Stimulated activated naive CD8-positive, alpha-beta T cell treated with anti-CD3 and anti-CD28 coated beads, Interleukin-15, Interleukin-2, amounts not matched to agents 100 U/mL and 50 U/mL, for 24 hours (primary cell): ENCODE measurements around the gene RNH1.
A peak's percentile ranks its signal among the peaks of the same experiment; 100 is the strongest.

Experiments
- ATAC-seq: fragments of 150-1000 bp; cut with Tn5 transposase; one replicate; pipeline ENCODE4 v1.10.0; 2021
- DNase-seq: peaks from one replicate; pipeline ENCODE4 v3.0.0; 2021

The RNH1 gene

GRCh38 chr11:499201-500076 is 7.6 kb downstream of the RNH1 start:
- ATAC-seq, result no peak

DNA sequence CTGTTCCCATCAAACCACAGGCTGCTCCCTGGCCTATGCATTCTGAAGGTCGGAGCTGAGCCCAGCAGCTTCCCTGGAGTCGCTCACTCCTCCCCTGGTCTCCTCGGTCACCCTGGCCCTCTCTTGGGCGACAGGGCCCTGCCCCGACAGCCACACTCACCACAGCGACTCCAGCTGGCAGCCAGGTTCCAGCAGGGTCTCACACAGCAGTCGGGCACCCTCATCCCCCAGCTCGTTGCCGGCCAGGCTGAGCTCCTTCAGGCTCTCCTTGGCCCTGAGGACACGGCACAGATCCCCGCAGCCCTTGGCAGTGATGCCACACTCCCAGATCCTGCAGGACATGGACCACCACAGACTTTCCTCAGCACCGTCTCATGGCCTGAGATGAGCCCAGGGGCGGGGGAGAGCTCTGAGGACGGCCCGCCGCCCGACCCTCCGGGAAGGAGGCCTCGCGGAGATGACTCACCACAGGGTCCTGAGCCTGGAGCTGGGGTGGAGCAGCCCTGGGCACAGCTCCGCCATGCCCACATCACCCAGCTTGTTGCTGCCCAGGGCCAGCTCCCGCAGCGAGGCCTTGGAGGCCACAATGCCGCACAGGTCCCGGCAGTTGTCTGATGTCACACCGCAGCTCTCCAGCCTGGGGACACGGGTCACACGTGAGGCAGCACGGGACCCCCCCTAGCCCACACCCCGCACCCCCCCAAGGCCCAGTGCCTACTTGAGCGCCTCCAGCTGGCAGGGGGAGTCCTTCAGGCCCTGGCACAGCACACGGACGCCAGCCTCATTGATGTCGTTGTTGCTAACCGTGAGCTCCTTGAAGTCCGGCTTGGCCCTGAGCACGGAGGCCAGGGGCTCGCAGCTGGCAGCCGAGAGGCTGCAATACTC is 8.5 kb downstream of the RNH1 start:
- ATAC-seq, result no peak

More at GRCh38 chr11:499201-500076, 7.6 kb downstream of the RNH1 start:
- no peak for DNase-seq

DNA sequence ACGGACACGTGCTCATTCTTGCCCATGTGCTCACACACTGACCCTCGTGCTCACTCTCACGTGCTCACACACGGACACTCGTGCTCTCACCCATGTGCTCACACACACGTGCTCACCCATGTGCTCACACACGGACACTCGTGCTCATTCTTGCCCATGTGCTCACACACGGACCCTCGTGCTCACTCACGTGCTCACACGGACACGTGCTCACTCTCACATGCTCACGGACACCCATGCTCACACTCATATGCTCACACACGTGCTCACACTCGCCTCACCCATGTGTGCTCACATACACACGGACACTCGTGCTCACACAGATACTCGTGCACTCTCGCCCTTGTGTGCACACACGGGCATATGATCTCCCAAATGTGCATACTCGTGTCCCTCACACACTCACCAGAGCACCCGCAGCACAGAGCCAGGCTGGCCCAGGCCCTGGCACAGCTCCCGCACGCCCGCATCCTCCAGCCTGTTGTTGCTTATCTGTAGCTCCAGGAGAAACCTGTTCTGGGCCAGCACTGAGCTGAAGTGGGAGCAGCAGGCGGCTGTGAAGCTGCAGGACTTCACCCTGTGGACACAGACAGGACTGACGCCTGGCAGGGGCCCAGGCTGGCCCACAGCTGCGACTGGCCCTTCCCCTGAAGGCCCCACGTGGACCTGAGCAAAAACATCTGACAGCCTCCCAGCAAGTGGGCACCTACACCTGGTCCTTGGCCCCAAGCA is 9.3 kb downstream of the RNH1 start:
- no peak for DNase-seq
- ATAC-seq, result no peak

More for the DNA sequence above, 8.5 kb downstream of the RNH1 start:
- no peak for DNase-seq

GRCh38 chr11:496834-497564 is 10.0 kb downstream of the RNH1 start:
- no peak for DNase-seq
- ATAC-seq, result no peak

DNA sequence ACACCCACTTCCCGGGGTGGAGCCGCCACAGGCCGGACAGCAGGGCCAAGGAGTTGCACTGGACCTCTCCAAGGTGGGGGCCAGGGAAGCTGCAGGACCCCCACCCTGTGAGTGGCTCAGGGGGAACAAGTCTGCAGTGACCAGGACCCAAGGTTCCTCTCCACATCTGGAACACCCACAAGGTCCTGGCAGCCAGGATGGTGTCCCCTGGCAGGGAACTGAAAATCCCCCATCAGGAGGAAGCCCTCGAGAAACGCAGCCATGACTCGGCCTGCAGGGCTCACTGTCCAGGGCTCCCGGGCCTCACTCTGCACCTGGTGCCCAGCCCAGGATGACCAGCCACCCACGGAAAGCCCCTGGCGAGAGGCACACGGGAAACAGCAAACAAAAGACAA is 11.5 kb downstream of the RNH1 start:
- DNase-seq (no peak), ATAC-seq (no peak)

DNA sequence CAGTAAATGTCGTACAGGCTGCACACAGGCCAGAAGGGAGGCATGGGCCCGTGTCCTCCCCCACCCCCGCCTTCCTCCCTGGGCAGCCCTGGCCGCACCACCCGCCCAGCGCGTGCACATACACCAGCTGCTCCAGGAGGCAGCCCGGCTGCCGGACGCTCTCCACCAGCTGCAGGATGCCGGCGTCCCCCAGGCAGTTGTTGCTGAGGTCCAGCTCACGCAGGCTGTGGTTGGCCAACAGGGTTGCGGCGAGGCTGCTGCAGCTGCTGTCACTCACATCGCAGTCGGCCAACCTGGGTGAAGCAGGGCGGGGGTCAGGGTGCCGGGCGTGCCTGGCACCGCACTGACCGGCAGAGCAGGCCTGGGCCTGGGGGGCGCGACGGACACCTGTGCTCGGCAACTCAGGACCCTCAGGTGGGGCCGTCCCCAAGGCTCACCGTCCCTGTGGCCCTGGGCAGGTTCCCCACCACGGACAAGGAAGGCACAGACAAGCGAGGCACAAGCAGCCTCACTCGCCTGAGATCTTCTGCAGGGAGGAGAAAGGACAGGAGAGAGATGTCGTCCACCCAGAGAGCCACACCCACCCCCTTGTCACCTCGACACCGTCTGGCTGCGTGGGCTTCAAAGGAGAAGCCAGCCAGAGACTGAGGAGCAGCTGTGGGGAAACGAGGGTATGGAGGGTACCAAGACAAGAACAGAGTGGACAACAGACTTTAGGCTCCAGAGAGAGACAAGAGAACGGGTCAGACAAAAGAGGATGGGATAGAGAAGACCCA is 12.1 kb downstream of the RNH1 start:
- DNase-seq (no peak), ATAC-seq (no peak)

GRCh38 chr11:492427-493226 is 14.4 kb downstream of the RNH1 start:
- no peak for DNase-seq
- ATAC-seq, result no peak

DNA sequence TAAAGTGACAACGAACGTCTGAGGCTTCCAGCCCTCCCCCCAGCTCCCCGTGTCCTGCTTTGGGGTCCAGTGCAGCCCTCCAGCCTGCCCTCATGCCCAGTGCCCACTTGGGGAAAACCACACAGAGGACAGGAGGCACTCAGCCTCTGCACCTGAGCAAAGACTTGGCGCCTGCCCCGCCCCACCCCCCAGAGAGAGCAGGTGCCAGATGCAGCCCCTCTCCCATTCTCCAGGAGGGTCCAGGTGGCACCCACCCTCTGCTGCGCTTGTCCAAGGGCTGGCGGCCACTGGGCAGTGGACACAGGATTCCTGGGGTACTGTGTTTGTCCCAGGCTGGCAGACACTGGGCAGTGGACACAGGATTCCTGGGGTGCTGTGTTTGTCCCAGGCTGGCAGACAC is 15.7 kb downstream of the RNH1 start:
- no peak for ATAC-seq

DNA sequence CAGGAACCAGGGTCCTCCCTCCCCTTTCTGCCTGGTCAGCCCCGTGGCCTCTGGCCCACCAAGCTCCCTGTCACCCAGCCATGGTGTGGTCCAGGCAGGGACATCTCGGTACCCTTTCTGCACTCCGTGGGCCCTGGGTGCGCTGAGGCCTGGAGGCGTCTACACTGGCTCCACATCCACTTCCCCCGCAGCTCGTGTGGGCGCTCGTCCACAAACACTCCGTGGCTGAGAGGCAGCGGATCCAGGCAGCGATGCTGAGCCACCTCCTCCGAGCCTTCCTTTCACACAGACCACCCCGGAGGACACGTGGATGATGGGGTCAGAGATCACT is 16.1 kb downstream of the RNH1 start:
- ATAC-seq (no peak), DNase-seq (no peak)

More for the DNA sequence above, 15.7 kb downstream of the RNH1 start:
- no peak for DNase-seq

- DNase-seq, result no peak
- no peak for ATAC-seq
Measured at GRCh38 chr11:490186-490929, 16.7 kb downstream of the RNH1 start.

DNA sequence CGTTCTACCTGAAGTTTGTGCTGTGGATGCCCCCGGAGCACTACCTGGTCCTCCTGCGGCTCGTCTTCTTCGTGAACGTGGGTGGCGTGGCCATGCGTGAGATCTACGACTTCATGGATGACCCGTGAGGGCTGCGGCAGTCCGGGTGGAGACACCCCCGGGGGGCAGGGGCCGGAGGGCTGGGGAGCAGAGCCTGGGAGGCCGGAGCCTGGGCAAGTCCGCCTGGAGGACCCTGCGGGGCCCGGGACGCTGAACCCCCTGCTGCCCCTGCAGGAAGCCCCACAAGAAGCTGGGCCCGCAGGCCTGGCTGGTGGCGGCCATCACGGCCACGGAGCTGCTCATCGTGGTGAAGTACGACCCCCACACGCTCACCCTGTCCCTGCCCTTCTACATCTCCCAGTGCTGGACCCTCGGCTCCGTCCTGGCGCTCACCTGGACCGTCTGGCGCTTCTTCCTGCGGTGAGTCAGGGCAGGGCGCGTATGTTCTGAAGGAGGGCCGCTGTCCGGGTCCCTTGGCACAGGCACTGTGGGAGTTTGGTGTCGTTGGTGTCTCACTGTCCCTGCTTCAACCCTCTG is 17.3 kb downstream of the RNH1 start:
- ATAC-seq (no peak), DNase-seq (no peak)

GRCh38 chr11:488992-489391 is 18.1 kb downstream of the RNH1 start:
- ATAC-seq (peak; percentile 10), DNase-seq (no peak)

DNA sequence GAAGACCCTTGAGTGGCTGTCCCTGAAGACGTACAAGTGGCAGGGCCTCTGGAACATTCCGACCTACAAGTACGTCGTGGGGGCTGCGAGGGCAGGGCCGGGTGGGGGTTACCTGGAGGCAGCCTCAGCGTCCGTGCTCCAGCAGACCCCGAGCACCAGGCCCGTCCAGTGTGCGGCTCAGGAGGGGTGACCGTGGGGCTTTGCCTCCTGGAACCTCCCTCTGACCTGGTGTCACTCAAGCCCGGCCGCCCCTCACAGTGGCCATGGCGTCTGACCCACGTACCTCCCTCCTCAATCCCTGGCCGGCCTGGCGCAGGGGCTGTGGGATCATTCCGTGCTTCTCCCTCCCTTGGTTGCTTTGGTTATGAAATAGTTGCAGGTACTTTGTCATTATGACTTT is 18.5 kb downstream of the RNH1 start:
- ATAC-seq, result no peak
- no peak for DNase-seq

DNA sequence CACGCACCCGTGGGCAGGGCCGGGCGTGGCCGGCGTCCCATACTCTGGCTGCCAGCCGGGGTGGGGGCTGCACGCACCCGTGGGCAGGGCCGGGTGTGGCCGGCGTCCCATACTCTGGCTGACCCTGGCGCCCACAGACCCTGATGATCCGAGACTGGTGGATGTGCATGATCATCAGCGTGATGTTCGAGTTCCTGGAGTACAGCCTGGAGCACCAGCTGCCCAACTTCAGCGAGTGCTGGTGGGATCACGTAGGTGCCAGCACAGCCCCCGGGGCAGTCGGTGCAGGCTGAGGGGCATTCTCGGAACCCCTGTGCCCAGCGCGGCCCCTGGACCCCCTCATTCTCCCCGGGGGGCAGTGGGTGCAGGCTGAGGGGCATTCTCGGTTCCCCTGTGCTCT is 19.0 kb downstream of the RNH1 start:
- no peak for DNase-seq
- no peak for ATAC-seq

DNA sequence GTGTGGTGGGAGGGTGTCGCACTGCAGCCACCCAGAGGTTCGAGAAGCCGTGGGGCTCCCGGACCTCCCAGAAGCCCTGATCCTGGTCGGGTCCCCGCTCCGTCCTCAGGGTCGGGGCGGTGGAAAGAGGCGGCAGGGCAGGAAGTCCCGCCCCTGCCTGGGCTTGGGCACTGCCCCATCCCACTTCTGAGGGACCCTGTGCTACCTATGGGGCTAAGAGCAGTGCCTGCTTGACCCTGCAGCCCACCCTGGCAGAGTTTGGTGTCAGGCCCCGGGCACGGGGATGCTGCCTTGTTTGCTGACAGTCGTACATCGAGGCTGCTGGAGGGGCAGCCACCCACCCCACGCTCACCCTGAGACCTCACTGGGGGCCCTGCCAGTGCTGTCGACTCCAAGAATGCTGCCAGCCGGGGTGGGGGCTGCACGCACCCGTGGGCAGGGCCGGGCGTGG is 19.4 kb downstream of the RNH1 start:
- ATAC-seq, result no peak
- no peak for DNase-seq

GRCh38 chr11:486189-486588 is 20.9 kb downstream of the RNH1 start:
- DNase-seq, result no peak
- ATAC-seq, result no peak

DNA sequence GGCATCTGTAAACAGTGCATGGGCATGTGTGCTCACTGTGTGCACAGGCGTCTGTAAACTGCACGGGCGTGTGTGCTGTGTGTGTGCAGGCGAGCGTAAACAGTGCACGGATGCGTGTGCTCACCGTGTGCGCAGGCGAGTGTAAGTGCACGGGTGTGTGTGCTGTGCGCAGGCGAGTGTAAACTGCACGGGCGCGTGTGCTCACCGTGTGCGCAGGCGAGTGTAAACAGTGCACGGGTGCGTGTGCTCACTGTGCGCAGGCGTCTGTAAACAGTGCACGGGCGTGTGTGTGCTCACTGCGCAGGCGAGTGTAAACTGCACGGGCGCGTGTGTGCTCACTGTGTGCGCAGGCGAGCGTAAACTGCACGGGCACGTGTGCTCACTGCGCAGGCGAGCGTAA is 22.4 kb downstream of the RNH1 start:
- ATAC-seq (no peak), DNase-seq (no peak)

DNA sequence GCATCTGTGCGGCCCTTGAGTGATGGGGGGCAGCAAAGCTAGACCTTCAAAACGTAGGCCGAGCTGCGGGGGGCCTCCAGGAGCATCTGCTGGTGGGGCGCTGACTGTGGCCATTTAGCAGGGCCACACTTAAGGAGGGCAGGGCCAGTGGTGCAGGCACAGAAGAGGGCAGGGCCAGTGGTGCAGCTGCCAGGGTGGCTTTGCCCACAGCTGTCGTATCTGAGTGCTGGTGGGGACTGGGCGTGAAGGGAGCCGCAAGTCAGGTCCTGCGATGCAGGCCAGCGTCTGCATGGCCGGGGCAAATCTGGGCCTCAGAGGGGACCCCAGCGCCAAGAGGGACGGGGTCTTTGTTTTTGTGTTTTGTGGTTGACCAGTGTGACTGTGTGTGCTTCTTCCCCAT is 27.7 kb downstream of the RNH1 start:
- ATAC-seq (no peak), DNase-seq (no peak)

DNA sequence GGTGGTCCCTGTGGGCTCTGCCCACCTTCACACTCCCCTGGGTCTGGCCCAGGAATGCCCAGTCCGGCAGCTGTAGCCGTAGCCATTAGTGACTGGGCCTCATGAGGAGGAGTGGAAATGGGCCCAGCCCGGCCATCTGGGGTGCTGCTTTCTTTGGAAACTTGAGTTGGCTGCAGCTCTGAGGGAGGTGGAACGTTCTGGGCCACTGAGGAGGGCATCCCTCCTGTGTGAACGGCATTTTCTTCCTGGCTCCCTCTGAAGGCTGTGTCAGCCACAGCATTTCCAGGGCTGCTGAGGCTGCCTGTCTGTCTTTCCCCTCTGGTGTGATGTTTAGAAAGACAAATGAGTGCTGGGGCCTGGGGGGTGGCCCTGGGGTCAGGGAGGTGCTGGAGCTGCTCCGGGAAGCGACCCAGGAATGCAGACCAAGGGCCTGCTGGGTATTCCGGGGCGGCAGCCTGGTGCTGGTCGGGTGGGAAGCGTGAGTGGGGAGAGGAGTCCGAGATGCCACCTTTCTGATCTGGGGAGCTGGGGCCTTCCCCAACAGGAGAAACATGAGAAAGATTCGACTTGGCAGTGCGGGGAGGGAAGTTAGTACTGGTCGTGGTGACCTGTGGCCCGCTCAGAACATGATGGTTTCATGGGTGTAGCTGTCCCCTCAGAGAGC is 29.9 kb downstream of the RNH1 start:
- DNase-seq, result no peak

More for the DNA sequence above, 29.9 kb downstream of the RNH1 start:
- ATAC-seq, result no peak
